Right lobe of liver (tissue), 4 donors: ENCODE data around the gene PSMG4.

Experiments used
- CTCF ChIP-seq, 4 donors: fragments of 200-600 bp in 3 of 4; fragments of 450-650 bp in 1 of 4; IDR thresholded peaks; one replicate each; pipeline versions ENCODE4 v1.5.1 to v1.8.0; 2016 to 2022; ENCODE audit warnings: antibody characterized with exemption in 4 of 4, mild to moderate bottlenecking in 2 of 4
- POLR2A ChIP-seq: fragments of 450-650 bp; IDR thresholded peaks from one replicate; pipeline ENCODE4 v1.6.1; 2017; ENCODE audit warnings: antibody characterized with exemption, mild to moderate bottlenecking
- donor health status: DM: no; HTN: no; CAD: no.
- donor health status: DM: no; HTN: no; CAD: no.
- donor health status: DM: no; HTN: yes; CAD: no.

- no peak for TF ChIP-seq CTCF (IDR thresholded peaks at IDR 0.05)
- TF ChIP-seq POLR2A, result no peak
Observed at GRCh38 chr6:3260296-3260695, 1.5 kb downstream of the PSMG4 start.
